DLD1 (cell line): ENCODE data around the gene TMSB15C.

Source experiments
- in situ Hi-C: cut with HindIII; loops from 2 replicates; pipeline ENCODE4 v1.10.0; 2017; ENCODE audit warnings: low sequenced_read_pairs

Gene TMSB15C

GRCh38 chrX:104047171-104047570 lies 28.9 kb downstream of the TMSB15C start:
- in situ Hi-C loops, result no loop called here

- in situ Hi-C loops, result no loop called here
Observed at GRCh38 chrX:104045642-104046041, 30.4 kb downstream of the TMSB15C start.

- in situ Hi-C loops, result no loop called here
Observed at GRCh38 chrX:104041003-104041402, 35.0 kb downstream of the TMSB15C start.

GRCh38 chrX:104039689-104040505 lies 36.1 kb downstream of the TMSB15C start, which contains the start of gene H2BW2:
Gene H2BW2 (plus strand): TSS chrX:104039956. CDS start chrX:104039995, 39 bp downstream.
- in situ Hi-C loops, result no loop called here
